ENCODE measurements around the gene AFMID. TPM values are rescaled to one million over a fixed set of nuclear protein-coding genes. Genes with fewer than 3 reads are reported as not detected.

The AFMID gene
- total and polyA plus RNA-seq, 2 experiments from 2014 or later: 38.0 to 47.5 TPM

DNA sequence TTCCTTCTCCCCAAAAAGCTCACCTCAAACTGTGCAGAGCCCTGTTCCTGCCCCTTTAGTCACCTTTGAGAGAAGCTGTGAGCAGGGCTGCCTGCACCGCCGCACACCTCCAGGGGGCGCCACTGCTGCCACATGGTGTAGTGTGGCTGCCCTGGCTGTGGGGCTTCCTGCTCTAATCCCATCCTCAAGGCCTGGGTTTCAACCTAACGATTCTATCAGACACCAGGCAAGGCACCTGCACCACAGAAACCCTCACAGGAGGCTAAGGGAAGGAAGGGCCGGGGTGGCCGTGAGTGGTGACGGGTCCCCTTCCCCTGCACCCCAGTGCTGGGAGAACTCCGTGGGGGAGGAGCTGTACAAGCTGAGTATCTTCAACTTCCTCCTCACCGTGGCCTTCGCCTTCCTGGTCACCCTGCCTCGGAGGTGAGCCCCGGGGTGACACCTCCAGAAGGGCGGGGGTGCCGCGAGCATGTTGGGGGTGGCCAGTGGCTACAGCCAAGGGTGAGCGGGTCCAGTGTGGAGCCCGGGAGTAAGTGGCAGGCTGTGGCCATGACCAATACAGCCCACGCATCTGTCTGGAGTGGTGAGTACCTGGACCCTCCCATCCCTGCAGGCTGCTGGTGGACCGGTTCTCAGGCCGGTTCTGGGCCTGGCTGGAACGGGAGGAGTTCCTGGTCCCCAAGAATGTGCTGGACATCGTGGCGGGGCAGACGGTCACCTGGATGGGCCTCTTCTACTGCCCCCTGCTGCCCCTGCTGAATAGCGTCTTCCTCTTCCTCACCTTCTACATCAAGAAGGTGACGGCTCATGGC is 49.6 kb upstream of the AFMID start:
- Mint-ChIP-seq H3K27ac (no peak overlapping the region), H3K27me3 (ENCODE audit: insufficient read depth, low read depth, poor library complexity) (peaks cover 20% of the 10 kb centered on the region), H3K4me1 (peaks cover 11% of the 10 kb centered on the region), H3K9me3 (no peaks in the 10 kb centered on the region), H3K4me3 (no peak overlapping the region), H3K36me3 (ENCODE audit: low read depth) (no peaks in the 10 kb centered on the region)
- no peak overlapping the region for H3K27ac ChIP-seq (ENCODE audit: low read depth)
- DNase-seq (ENCODE audit: low spot score) (peak; percentile 57), ATAC-seq (no peak; the same call in 2 of the 3 replicates)
- H3K4me3 ChIP-seq: no peak overlapping the region
- H2AFZ ChIP-seq: no peak overlapping the region
- H3K4me1 ChIP-seq (ENCODE audit: insufficient read depth): peaks cover 6% of the 10 kb centered on the region; the same call in 1 of the 2 replicates
- H3K4me2 ChIP-seq: no peak overlapping the region
- peaks cover 11% of the 10 kb centered on the region; the same call in 1 of the 2 replicates for H3F3A ChIP-seq (replicated peaks; ENCODE audit: low read depth)
- no peaks in the 10 kb centered on the region for H3K9me2 ChIP-seq (ENCODE audit: insufficient read depth)
- peaks cover 13% of the 10 kb centered on the region; the same call in 1 of the 2 replicates for H3K27me3 ChIP-seq (ENCODE audit: insufficient read depth)
- no peaks in the 10 kb centered on the region for H3K36me3 ChIP-seq (ENCODE audit: insufficient read depth)
- H4K20me1 ChIP-seq (replicated peaks; ENCODE audit: insufficient read depth): no peaks in the 10 kb centered on the region
- TF ChIP-seq REST (IDR thresholded peaks at IDR 0.05; ENCODE audit: unreplicated experiment): no peak
- TF ChIP-seq, protein P1, sequence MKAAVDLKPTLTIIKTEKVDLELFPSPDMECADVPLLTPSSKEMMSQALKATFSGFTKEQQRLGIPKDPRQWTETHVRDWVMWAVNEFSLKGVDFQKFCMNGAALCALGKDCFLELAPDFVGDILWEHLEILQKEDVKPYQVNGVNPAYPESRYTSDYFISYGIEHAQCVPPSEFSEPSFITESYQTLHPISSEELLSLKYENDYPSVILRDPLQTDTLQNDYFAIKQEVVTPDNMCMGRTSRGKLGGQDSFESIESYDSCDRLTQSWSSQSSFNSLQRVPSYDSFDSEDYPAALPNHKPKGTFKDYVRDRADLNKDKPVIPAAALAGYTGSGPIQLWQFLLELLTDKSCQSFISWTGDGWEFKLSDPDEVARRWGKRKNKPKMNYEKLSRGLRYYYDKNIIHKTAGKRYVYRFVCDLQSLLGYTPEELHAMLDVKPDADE (IDR thresholded peaks at IDR 0.05): no peak
- TF ChIP-seq CTCF (conservative IDR thresholded peaks at IDR 0.05; ENCODE audit: low read depth in 2 of 2): peak; percentile 75 to 82
- TF ChIP-seq EZH2 (IDR thresholded peaks at IDR 0.05; ENCODE audit: low read depth, unreplicated experiment): no peak
- H3K79me2 ChIP-seq (replicated peaks; ENCODE audit: insufficient read depth): no peaks in the 10 kb centered on the region
